IMR-90 (cell line): ENCODE data around the gene CLIC2. TPM values are rescaled to one million over a fixed set of nuclear protein-coding genes. Genes with fewer than 3 reads are reported as not detected.

Source experiments
- ATAC-seq: fragments of 200-7000 bp; cut with Tn5 transposase; 2 replicates; pipeline ENCODE4 v1.9.1; 2020; ENCODE audit warnings: low read depth, mild to moderate bottlenecking, moderate library complexity
- BruUV-seq: library from RNA; stranded (reverse); fragments of 400-500 nt; replicated peaks from 2 replicates; lab custom pipeline; 2021; lab: Mats Ljungman, UMichigan
- CTCF ChIA-PET: fragments of 300-600 bp; formaldehyde crosslinking; extraction: SDS; loops from one replicate; lab custom pipeline; 2021; ENCODE audit warnings: antibody characterized with exemption; lab: Yijun Ruan, JAX
- POLR2A ChIA-PET: fragments of 300-600 bp; sonication (Branson Sonifier 250); formaldehyde crosslinking; loops from one replicate; lab custom pipeline; 2022; ENCODE audit warnings: antibody characterized with exemption; ENCODE audit not compliant: unreplicated experiment; lab: Charles Lee
- DNase-seq: peaks from one replicate; pipeline ENCODE4 v3.0.0; 2013
- H2AFZ ChIP-seq: replicated peaks from 2 replicates; pipeline ENCODE3; 2013; ENCODE audit warnings: low read length, mild to moderate bottlenecking; ENCODE audit not compliant: poor library complexity
- H2AK5ac ChIP-seq: 2 replicates; pipeline ENCODE4 v1.6.1; 2013; ENCODE audit warnings: low read depth, low read length, inconsistent platforms
- H2AK9ac ChIP-seq: replicated peaks from 2 replicates; pipeline ENCODE3; 2013; ENCODE audit warnings: mild to moderate bottlenecking, low read depth, low read length, moderate library complexity; ENCODE audit not compliant: poor library complexity
- H2BK120ac ChIP-seq: 2 replicates; pipeline ENCODE4 v1.6.1; 2013; ENCODE audit warnings: low read depth, low read length, inconsistent platforms
- H2BK15ac ChIP-seq: 3 replicates; pipeline ENCODE4 v1.6.1; 2013; ENCODE audit warnings: low read depth, low read length, inconsistent platforms
- H2BK20ac ChIP-seq: 2 replicates; pipeline ENCODE4 v1.6.1; 2013; ENCODE audit warnings: low read depth, mild to moderate bottlenecking, inconsistent platforms, low read length, moderate library complexity
- H2BK5ac ChIP-seq: 2 replicates; pipeline ENCODE4 v1.6.1; 2013; ENCODE audit warnings: mild to moderate bottlenecking, low read depth, low read length, inconsistent platforms; ENCODE audit not compliant: poor library complexity, severe bottlenecking
- H3K14ac ChIP-seq: replicated peaks from 2 replicates; pipeline ENCODE4 v1.6.1; 2013; ENCODE audit warnings: low read depth, low read length, inconsistent platforms
- H3K18ac ChIP-seq: 2 replicates; pipeline ENCODE4 v1.6.1; 2013; ENCODE audit warnings: low read depth, low read length, control low read depth
- H3K23ac ChIP-seq: 2 replicates; pipeline ENCODE4 v1.6.1; 2013; ENCODE audit warnings: low read depth, low read length, inconsistent platforms
- H3K27ac ChIP-seq: 2 replicates; pipeline ENCODE4 v1.5.1; 2013; ENCODE audit warnings: mild to moderate bottlenecking, control low read depth, low read length; ENCODE audit not compliant: insufficient read depth
- H3K27me3 ChIP-seq: 2 replicates; pipeline ENCODE4 v1.6.1; 2013; ENCODE audit warnings: low read length; ENCODE audit not compliant: control insufficient read depth, insufficient read depth
- H3K36me3 ChIP-seq: 2 replicates; pipeline ENCODE4 v1.6.1; 2013; ENCODE audit warnings: low read length, mixed read lengths; ENCODE audit not compliant: control insufficient read depth, insufficient read depth
- H3K4ac ChIP-seq: 2 replicates; pipeline ENCODE4 v1.6.1; 2013; ENCODE audit warnings: low read depth, low read length, inconsistent platforms
- H3K4me1 ChIP-seq: 2 replicates; pipeline ENCODE4 v1.6.1; 2013; ENCODE audit warnings: low read length, mixed read lengths; ENCODE audit not compliant: control insufficient read depth, insufficient read depth
- H3K4me2 ChIP-seq: 2 replicates; pipeline ENCODE4 v1.6.1; 2013; ENCODE audit warnings: low read depth, mild to moderate bottlenecking, control low read depth, low read length, moderate library complexity
- H3K4me3 ChIP-seq: 2 replicates; pipeline ENCODE4 v1.5.1; 2013; ENCODE audit warnings: low read depth, mild to moderate bottlenecking, control low read depth, low read length, moderate library complexity; ENCODE audit not compliant: insufficient read depth
- H3K56ac ChIP-seq: 2 replicates; pipeline ENCODE4 v1.6.1; 2013; ENCODE audit warnings: low read length, inconsistent platforms; ENCODE audit not compliant: insufficient read depth; ENCODE audit errors: extremely low read depth
- H3K79me1 ChIP-seq, 2 experiments: 2 replicates each; pipeline ENCODE4 v1.6.1; 2013; ENCODE audit warnings: low read length in 2 of 2, inconsistent platforms in 1 of 2, low read depth in 1 of 2
- H3K9ac ChIP-seq: 2 replicates; pipeline ENCODE4 v1.6.1; 2013; ENCODE audit warnings: low read depth, low read length, control low read depth
- H3K9me1 ChIP-seq: 2 replicates; pipeline ENCODE4 v1.6.1; 2013; ENCODE audit warnings: low read length, inconsistent platforms; ENCODE audit not compliant: insufficient read depth
- H3K9me3 ChIP-seq: 2 replicates; pipeline ENCODE4 v1.6.1; 2013; ENCODE audit warnings: low read length; ENCODE audit not compliant: control insufficient read depth, insufficient read depth
- H4K20me1 ChIP-seq: 2 replicates; pipeline ENCODE4 v1.6.1; 2013; ENCODE audit warnings: low read length, inconsistent platforms; ENCODE audit not compliant: insufficient read depth
- H4K5ac ChIP-seq: 2 replicates; pipeline ENCODE4 v1.6.1; 2013; ENCODE audit warnings: mild to moderate bottlenecking, low read depth, low read length, control low read depth
- H4K8ac ChIP-seq, 2 experiments: 2 replicates each; pipeline ENCODE4 v1.6.1; 2013; ENCODE audit warnings: low read depth in 2 of 2, low read length in 2 of 2, control low read depth in 1 of 2, inconsistent platforms in 1 of 2
- H4K91ac ChIP-seq: 2 replicates; pipeline ENCODE4 v1.6.1; 2013; ENCODE audit warnings: low read depth, low read length, inconsistent platforms; ENCODE audit not compliant: insufficient read depth
- MAFK ChIP-seq: IDR thresholded peaks from 2 replicates; pipeline ENCODE4 v1.6.1; 2012; ENCODE audit warnings: low read depth, low read length, improper control_type of control experiment
- POLR2A ChIP-seq: IDR thresholded peaks from 2 replicates; pipeline ENCODE4 v1.6.1; 2012; ENCODE audit warnings: mild to moderate bottlenecking, low read depth, low read length
- WGBS, 2 experiments: methylation state at CpG; one replicate each; pipeline versions ENCODE4 v1.1.5 to v1.1.7; 2013; ENCODE audit warnings: missing lambda C conversion rate in 2 of 2; ENCODE audit not compliant: insufficient read length in 1 of 2; ENCODE audit errors: extremely low coverage in 2 of 2; 5-methylcytosine and 5-hydroxymethylcytosine counted together
- dilution Hi-C: fragments of 300-500 bp; cut with HindIII; formaldehyde crosslinking; loops from one replicate; pipeline ENCODE4 v1.14.3; 2018; ENCODE audit warnings: low sequenced_read_pairs; ENCODE audit not compliant: unreplicated experiment
- in situ Hi-C: fragments of 300-500 bp; cut with MboI; formaldehyde crosslinking; loops from 3 replicates; pipeline ENCODE4 v1.14.3; 2019; ENCODE audit warnings: low sequenced_read_pairs, inconsistent platforms, mixed read lengths
- intact Hi-C: fragments of 100-400 bp; cut with micrococcal nuclease; formaldehyde crosslinking; loops from 2 replicates; pipeline ENCODE4 v1.10.0; 2022
- polyA plus RNA-seq, 3 experiments: library from polyadenylated mRNA; depleted of rRNA; stranded (reverse); fragments of >200 nt; gene quantifications; 2 replicates each; pipeline ENCODE4 v1.2.3, GENCODE V29; 2012; ENCODE audit warnings: low replicate concordance in 1 of 3
- total RNA-seq: library from RNA; depleted of rRNA; stranded (reverse); fragments of >200 nt; gene quantifications from 2 replicates; pipeline ENCODE4 v1.2.3, GENCODE V29; 2012

Gene CLIC2
- total and polyA plus RNA-seq, 2 of the 4 experiments (the other 2 are of a cell fraction), result 0.07 to 0.18 TPM

DNA sequence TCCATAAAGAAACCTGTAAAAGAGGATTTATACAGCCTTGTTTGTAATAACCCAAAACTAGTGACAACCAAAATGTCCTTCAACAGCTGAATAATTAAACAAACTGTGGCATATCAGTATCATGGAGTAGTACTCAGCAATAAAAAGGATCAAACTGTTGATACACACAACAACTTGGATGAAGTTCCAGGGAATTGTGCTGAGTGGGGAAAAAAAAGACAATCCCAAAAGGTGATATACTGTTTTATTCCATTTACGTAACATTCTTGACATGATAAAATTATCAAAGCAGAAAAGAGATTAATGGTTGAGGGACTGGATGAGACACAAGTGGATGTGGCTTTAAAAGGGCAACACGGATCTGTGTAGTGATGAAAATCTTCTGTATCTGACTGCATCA lies 7.8 kb downstream of the CLIC2 start:
- no TSS peak for BruUV-seq
- no peak overlapping the region for H3K27ac ChIP-seq

More for the DNA sequence above, 7.8 kb downstream of the CLIC2 start:
- Histone ChIP-seq H4K8ac (no peak overlapping the region), H2BK120ac (no peak overlapping the region), H2AK9ac (no peak overlapping the region), H3K23ac (no peak overlapping the region), H3K36me3 (no peaks in the 10 kb centered on the region), H3K79me1 (no peaks in the 10 kb centered on the region), H2BK5ac (no peak overlapping the region), H3K4ac (no peak overlapping the region), H2BK20ac (no peak overlapping the region), H3K4me2 (no peak overlapping the region), H3K4me1 (no peaks in the 10 kb centered on the region), H2BK15ac (no peak overlapping the region), H4K91ac (no peak overlapping the region), H2AK5ac (no peak overlapping the region), H3K18ac (no peak overlapping the region), H3K9me3 (no peaks in the 10 kb centered on the region), H2AFZ (no peak overlapping the region), H3K27me3 (no peaks in the 10 kb centered on the region), H4K5ac (no peak overlapping the region), H4K20me1 (no peaks in the 10 kb centered on the region), H3K14ac (no peak overlapping the region), H3K4me3 (no peak overlapping the region), H3K9me1 (no peaks in the 10 kb centered on the region), H3K9ac (no peak overlapping the region), H3K56ac (no peak overlapping the region)
- ChIA-PET CTCF (no interaction called here), POLR2A (no interaction called here)
- TF ChIP-seq POLR2A (no peak), MAFK (peak; percentile 49)
- in situ Hi-C loops, result no loop called here
- dilution Hi-C loops, result no loop called here
- no peak for ATAC-seq
- intact Hi-C loops, result no loop called here
- DNase-seq, result no peak
- WGBS, 2 experiments, result no CpG with 5 or more reads among the region's 2 CpGs
